ENCODE data around the gene HTR4. TPM values are rescaled to one million over a fixed set of nuclear protein-coding genes. Genes with fewer than 3 reads are reported as not detected.

HTR4 gene
- total and polyA plus RNA-seq, 5 donors from 2014 or later: not detected

- H3K27ac Mint-ChIP-seq: no peak overlapping the region
- no peak for DNase-seq
- H3K27me3 Mint-ChIP-seq: peaks cover 16% of the 10 kb centered on the region
- no peak overlapping the region for H3K4me3 Mint-ChIP-seq
- H3K36me3 ChIP-seq (ENCODE audit: control insufficient read depth, insufficient read depth, low read length): no peaks in the 10 kb centered on the region
- H3K27me3 ChIP-seq (ENCODE audit: control insufficient read depth, insufficient read depth, low read length): peaks cover 9% of the 10 kb centered on the region
- H3K4me3 ChIP-seq (ENCODE audit: low read depth, low read length): no peak overlapping the region
- H3K4me1 ChIP-seq (ENCODE audit: control insufficient read depth, insufficient read depth, low read length, poor library complexity, severe bottlenecking): no peaks in the 10 kb centered on the region
- no peak for ATAC-seq (ENCODE audit: low read depth in 2 of 2)
- H3K9me3 Mint-ChIP-seq: no peaks in the 10 kb centered on the region
- peaks cover 0 to 4% (median 0%) of the 10 kb centered on the region in 4 donors for H3K4me1 Mint-ChIP-seq
- no peak overlapping the region for H3K27ac ChIP-seq (ENCODE audit: insufficient read depth, low read length, poor library complexity, severe bottlenecking)
- no peaks in the 10 kb centered on the region for H3K9me3 ChIP-seq (ENCODE audit: control insufficient read depth in 2 of 2, low read length in 2 of 2)
- no peaks in the 10 kb centered on the region for H3K36me3 Mint-ChIP-seq
Measured at GRCh38 chr5:148483750-148484149, 170.6 kb downstream of the HTR4 start.

- no peaks in the 10 kb centered on the region for H3K4me1 ChIP-seq (ENCODE audit: control insufficient read depth, insufficient read depth, low read length, poor library complexity, severe bottlenecking)
- peaks cover 10% of the 10 kb centered on the region for H3K27me3 ChIP-seq (ENCODE audit: control insufficient read depth, insufficient read depth, low read length)
- ATAC-seq (ENCODE audit: low read depth in 2 of 2) (peak in 1 of 2 donors; percentile 35), DNase-seq (peak; percentile 5 to 53 (median 36))
- H3K9me3 ChIP-seq (ENCODE audit: control insufficient read depth in 2 of 2, low read length in 2 of 2): no peaks in the 10 kb centered on the region
- peaks cover 0 to 4% (median 0%) of the 10 kb centered on the region in 4 donors for H3K4me1 Mint-ChIP-seq
- peaks cover 16% of the 10 kb centered on the region for H3K27me3 Mint-ChIP-seq
- H3K36me3 Mint-ChIP-seq: no peaks in the 10 kb centered on the region
- peak overlapping the region in 1 of 3 donors; percentile 64 for H3K27ac Mint-ChIP-seq
- no peak overlapping the region for H3K4me3 ChIP-seq (ENCODE audit: low read depth, low read length)
- no peaks in the 10 kb centered on the region for H3K9me3 Mint-ChIP-seq
- H3K4me3 Mint-ChIP-seq: no peak overlapping the region
- no peak overlapping the region for H3K27ac ChIP-seq (ENCODE audit: insufficient read depth, low read length, poor library complexity, severe bottlenecking)
- no peaks in the 10 kb centered on the region for H3K36me3 ChIP-seq (ENCODE audit: control insufficient read depth, insufficient read depth, low read length)
Measured at GRCh38 chr5:148482697-148483462, 171.4 kb downstream of the HTR4 start.

GRCh38 chr5:148482196-148482595 is 172.1 kb downstream of the HTR4 start:
- Mint-ChIP-seq H3K4me1 (peaks cover 0 to 4% (median 0%) of the 10 kb centered on the region in 4 donors), H3K9me3 (peaks cover 0 to 3% (median 0%) of the 10 kb centered on the region in 7 donors), H3K27ac (peak overlapping the region in 1 of 3 donors; percentile 64), H3K4me3 (no peak overlapping the region), H3K36me3 (no peaks in the 10 kb centered on the region), H3K27me3 (peaks cover 16% of the 10 kb centered on the region)
- no peak for DNase-seq
- ATAC-seq (ENCODE audit: low read depth in 2 of 2): no peak
- Histone ChIP-seq H3K9me3 (ENCODE audit: control insufficient read depth in 2 of 2, low read length in 2 of 2) (no peaks in the 10 kb centered on the region), H3K27me3 (ENCODE audit: control insufficient read depth, insufficient read depth, low read length) (peaks cover 12% of the 10 kb centered on the region), H3K4me3 (ENCODE audit: low read depth, low read length) (no peak overlapping the region), H3K27ac (ENCODE audit: insufficient read depth, low read length, poor library complexity, severe bottlenecking) (no peak overlapping the region), H3K36me3 (ENCODE audit: control insufficient read depth, insufficient read depth, low read length) (no peaks in the 10 kb centered on the region), H3K4me1 (ENCODE audit: control insufficient read depth, insufficient read depth, low read length, poor library complexity, severe bottlenecking) (no peaks in the 10 kb centered on the region)

GRCh38 chr5:148477429-148477828 is 176.9 kb downstream of the HTR4 start:
- Mint-ChIP-seq H3K4me3 (no peak overlapping the region), H3K36me3 (no peaks in the 10 kb centered on the region), H3K27me3 (peaks cover 12% of the 10 kb centered on the region), H3K9me3 (peaks cover 0 to 3% (median 0%) of the 10 kb centered on the region in 7 donors), H3K4me1 (no peaks in the 10 kb centered on the region), H3K27ac (no peak overlapping the region)
- no peak for ATAC-seq (ENCODE audit: low read depth in 2 of 2)
- Histone ChIP-seq H3K27ac (ENCODE audit: insufficient read depth, low read length, poor library complexity, severe bottlenecking) (no peak overlapping the region), H3K4me1 (ENCODE audit: control insufficient read depth, insufficient read depth, low read length, poor library complexity, severe bottlenecking) (no peaks in the 10 kb centered on the region), H3K9me3 (ENCODE audit: control insufficient read depth in 2 of 2, low read length in 2 of 2) (no peaks in the 10 kb centered on the region), H3K4me3 (ENCODE audit: low read depth, low read length) (no peak overlapping the region), H3K27me3 (ENCODE audit: control insufficient read depth, insufficient read depth, low read length) (peaks cover 15% of the 10 kb centered on the region), H3K36me3 (ENCODE audit: control insufficient read depth, insufficient read depth, low read length) (no peaks in the 10 kb centered on the region)
- no peak for DNase-seq

- ATAC-seq (ENCODE audit: low read depth in 2 of 2) (no peak), DNase-seq (no peak)
- Mint-ChIP-seq H3K4me1 (no peaks in the 10 kb centered on the region), H3K27ac (no peak overlapping the region), H3K27me3 (peaks cover 9% of the 10 kb centered on the region), H3K4me3 (no peak overlapping the region), H3K9me3 (peaks cover 0 to 3% (median 0%) of the 10 kb centered on the region in 7 donors), H3K36me3 (no peaks in the 10 kb centered on the region)
- H3K27ac ChIP-seq (ENCODE audit: insufficient read depth, low read length, poor library complexity, severe bottlenecking): no peak overlapping the region
- H3K9me3 ChIP-seq (ENCODE audit: control insufficient read depth in 2 of 2, low read length in 2 of 2): no peaks in the 10 kb centered on the region
- no peak overlapping the region for H3K4me3 ChIP-seq (ENCODE audit: low read depth, low read length)
- H3K36me3 ChIP-seq (ENCODE audit: control insufficient read depth, insufficient read depth, low read length): no peaks in the 10 kb centered on the region
- H3K4me1 ChIP-seq (ENCODE audit: control insufficient read depth, insufficient read depth, low read length, poor library complexity, severe bottlenecking): no peaks in the 10 kb centered on the region
- H3K27me3 ChIP-seq (ENCODE audit: control insufficient read depth, insufficient read depth, low read length): peaks cover 15% of the 10 kb centered on the region
Measured at GRCh38 chr5:148476302-148476701, 178.0 kb downstream of the HTR4 start.

- H3K27me3 ChIP-seq (ENCODE audit: control insufficient read depth, insufficient read depth, low read length): peaks cover 15% of the 10 kb centered on the region
Measured at GRCh38 chr5:148474025-148474511, 180.3 kb downstream of the HTR4 start.

GRCh38 chr5:148471379-148471778 is 182.9 kb downstream of the HTR4 start:
- H3K27me3 ChIP-seq (ENCODE audit: control insufficient read depth, insufficient read depth, low read length): peaks cover 9% of the 10 kb centered on the region
- H3K27ac ChIP-seq (ENCODE audit: insufficient read depth, low read length, poor library complexity, severe bottlenecking): no peak overlapping the region
- ATAC-seq (ENCODE audit: low read depth in 2 of 2) (no peak), DNase-seq (no peak)
- Mint-ChIP-seq H3K9me3 (no peaks in the 10 kb centered on the region), H3K4me1 (no peaks in the 10 kb centered on the region), H3K4me3 (no peak overlapping the region), H3K27me3 (no peaks in the 10 kb centered on the region), H3K36me3 (no peaks in the 10 kb centered on the region), H3K27ac (no peak overlapping the region)
- no peak overlapping the region for H3K4me3 ChIP-seq (ENCODE audit: low read depth, low read length)
- no peaks in the 10 kb centered on the region for H3K4me1 ChIP-seq (ENCODE audit: control insufficient read depth, insufficient read depth, low read length, poor library complexity, severe bottlenecking)
- H3K36me3 ChIP-seq (ENCODE audit: control insufficient read depth, insufficient read depth, low read length): no peaks in the 10 kb centered on the region
- no peaks in the 10 kb centered on the region for H3K9me3 ChIP-seq (ENCODE audit: control insufficient read depth in 2 of 2, low read length in 2 of 2)

More at GRCh38 chr5:148474025-148474511, 180.3 kb downstream of the HTR4 start:
- Histone ChIP-seq H3K9me3 (ENCODE audit: control insufficient read depth in 2 of 2, low read length in 2 of 2) (no peaks in the 10 kb centered on the region), H3K36me3 (ENCODE audit: control insufficient read depth, insufficient read depth, low read length) (no peaks in the 10 kb centered on the region), H3K4me1 (ENCODE audit: control insufficient read depth, insufficient read depth, low read length, poor library complexity, severe bottlenecking) (no peaks in the 10 kb centered on the region), H3K27ac (ENCODE audit: insufficient read depth, low read length, poor library complexity, severe bottlenecking) (no peak overlapping the region), H3K4me3 (ENCODE audit: low read depth, low read length) (no peak overlapping the region)
- no peak for ATAC-seq (ENCODE audit: low read depth in 2 of 2)
- DNase-seq: no peak
- Mint-ChIP-seq H3K9me3 (peaks cover 0 to 3% (median 0%) of the 10 kb centered on the region in 7 donors), H3K4me1 (no peaks in the 10 kb centered on the region), H3K36me3 (no peaks in the 10 kb centered on the region), H3K27ac (no peak overlapping the region), H3K4me3 (no peak overlapping the region), H3K27me3 (peaks cover 5% of the 10 kb centered on the region)

GRCh38 chr5:148469501-148469935 is 184.8 kb downstream of the HTR4 start:
- no peaks in the 10 kb centered on the region for H3K4me1 ChIP-seq (ENCODE audit: control insufficient read depth, insufficient read depth, low read length, poor library complexity, severe bottlenecking)
- Mint-ChIP-seq H3K4me3 (no peak overlapping the region), H3K4me1 (no peaks in the 10 kb centered on the region), H3K9me3 (no peaks in the 10 kb centered on the region), H3K36me3 (no peaks in the 10 kb centered on the region), H3K27me3 (peaks cover 5% of the 10 kb centered on the region), H3K27ac (no peak overlapping the region)
- no peak overlapping the region for H3K27ac ChIP-seq (ENCODE audit: insufficient read depth, low read length, poor library complexity, severe bottlenecking)
- no peaks in the 10 kb centered on the region for H3K9me3 ChIP-seq (ENCODE audit: control insufficient read depth in 2 of 2, low read length in 2 of 2)
- DNase-seq (no peak), ATAC-seq (ENCODE audit: low read depth in 2 of 2) (no peak)
- no peak overlapping the region for H3K4me3 ChIP-seq (ENCODE audit: low read depth, low read length)
- no peaks in the 10 kb centered on the region for H3K36me3 ChIP-seq (ENCODE audit: control insufficient read depth, insufficient read depth, low read length)
- H3K27me3 ChIP-seq (ENCODE audit: control insufficient read depth, insufficient read depth, low read length): no peaks in the 10 kb centered on the region

Data from CD4-positive, CD25-positive, alpha-beta regulatory T cell (primary cell).